Stimulated activated CD4-positive, alpha-beta T cell treated with anti-CD3 and anti-CD28 coated beads, Interleukin-1b, Interleukin-23, amount 100 ng/mL, for 48 hours (primary cell): ENCODE data around the gene MSTN.

ENCODE experiments used
- DNase-seq: peaks from one replicate; pipeline ENCODE4 v3.0.0-alpha.2; 2020

The MSTN gene

GRCh38 chr2:190062601-190063000 lies at the start of gene MSTN:
MSTN (minus strand) TSS chr2:190062729; CDS start chr2:190062596, 133 bp downstream.
- DNase-seq: no peak

DNA sequence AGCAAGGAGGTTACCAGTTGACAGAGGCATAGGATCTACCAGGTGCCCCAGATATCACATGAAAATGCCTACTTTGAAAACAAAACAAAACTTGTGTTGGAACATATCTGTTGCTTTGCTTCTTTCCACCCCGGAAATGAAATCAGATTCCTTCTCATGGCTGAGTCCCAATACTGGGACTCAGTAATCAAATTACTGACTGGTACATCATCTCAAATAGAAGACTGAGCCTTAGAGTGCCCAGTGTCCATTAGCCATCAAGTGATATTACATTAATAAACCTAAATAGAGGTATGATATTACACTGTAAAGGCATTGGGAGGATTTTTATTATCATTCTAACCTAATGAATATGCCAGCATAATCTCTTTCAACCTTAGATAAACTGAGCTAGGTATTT lies 48.6 kb upstream of the MSTN start:
- no peak for DNase-seq

DNA sequence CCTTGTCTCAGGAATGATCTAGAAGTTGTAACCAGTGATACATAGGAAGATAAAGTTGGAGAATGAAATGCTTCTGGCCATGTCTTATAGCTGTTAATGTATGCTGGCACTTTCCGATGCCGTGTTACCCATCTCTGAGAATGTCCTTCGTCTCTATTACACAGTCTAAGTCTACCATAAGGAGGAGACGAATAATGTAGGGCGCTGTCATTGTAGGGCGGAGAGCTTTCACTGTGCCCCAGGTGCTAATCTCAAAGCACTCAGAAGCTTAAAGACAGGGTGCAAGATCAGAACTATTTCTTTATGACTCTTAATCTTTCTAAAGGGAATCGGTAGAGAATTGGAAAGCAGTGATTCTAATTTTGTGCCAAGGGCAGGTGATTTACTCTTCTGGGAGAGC lies 48.2 kb upstream of the MSTN start:
- no peak for DNase-seq

- no peak for DNase-seq
Measured at GRCh38 chr2:190110131-190110530, 47.6 kb upstream of the MSTN start.

DNA sequence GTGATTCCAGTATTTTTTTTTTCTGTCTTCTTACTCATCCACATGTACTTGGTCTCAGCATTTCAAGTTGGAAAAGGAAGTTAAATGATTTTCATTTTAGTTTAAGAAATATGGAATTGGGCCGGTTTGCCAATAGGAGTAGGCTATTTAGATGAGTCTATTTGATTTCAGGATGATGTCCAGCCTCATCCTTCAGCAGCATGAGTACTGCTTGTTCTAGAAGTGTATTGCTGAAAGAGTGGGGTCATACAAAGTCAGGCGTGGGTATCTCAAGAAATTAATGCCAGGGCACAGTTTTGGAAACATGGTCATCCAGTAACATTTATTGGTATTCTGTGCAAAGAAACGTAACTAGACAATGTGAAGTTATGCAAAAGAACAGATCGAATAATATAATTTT lies 44.9 kb upstream of the MSTN start:
- DNase-seq: no peak

GRCh38 chr2:190106783-190107182 lies 44.3 kb upstream of the MSTN start:
- DNase-seq: no peak

DNA sequence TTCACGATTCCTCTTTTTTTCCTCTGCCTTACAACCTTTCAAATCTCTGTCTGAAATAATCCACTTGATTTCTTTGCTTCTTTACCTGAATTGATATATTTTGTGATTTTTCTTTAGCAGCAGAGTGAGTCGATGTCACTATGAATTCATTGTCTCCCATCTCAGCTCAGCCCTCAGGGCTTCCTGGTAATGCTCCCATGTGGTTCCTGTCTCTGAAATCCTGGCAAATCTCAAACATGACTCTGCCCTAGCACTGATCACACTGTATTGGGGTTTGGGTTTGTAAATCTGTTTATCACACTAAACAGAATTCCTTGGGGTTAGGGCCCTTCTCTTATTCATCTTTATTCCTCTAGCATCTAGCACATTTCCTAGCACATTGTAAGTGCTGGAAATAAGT lies 43.0 kb upstream of the MSTN start:
- no peak for DNase-seq

DNA sequence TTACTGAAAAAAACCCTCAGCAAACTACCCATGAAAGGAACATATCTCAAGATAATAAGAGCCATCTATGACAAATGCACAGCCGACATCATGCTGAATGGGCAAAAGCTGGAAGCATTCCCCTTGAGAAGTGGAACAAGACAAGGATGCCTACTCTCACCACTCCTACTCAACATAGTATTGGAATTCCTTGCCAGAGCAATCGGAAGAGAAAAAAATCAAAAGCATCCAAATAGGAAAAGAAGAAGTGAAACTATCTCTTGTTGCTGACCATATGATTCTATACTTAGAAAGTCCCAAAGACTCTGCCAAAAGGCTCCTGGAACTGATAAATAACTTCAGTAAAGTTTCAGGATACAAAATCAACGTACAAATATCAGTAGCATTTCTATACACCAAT lies 40.6 kb upstream of the MSTN start:
- no peak for DNase-seq

GRCh38 chr2:190099890-190100697 lies 37.6 kb upstream of the MSTN start:
- no peak for DNase-seq

- no peak for DNase-seq
Measured at GRCh38 chr2:190098851-190099250, 36.3 kb upstream of the MSTN start.

- DNase-seq: no peak
Measured at GRCh38 chr2:190097115-190097514, 34.6 kb upstream of the MSTN start.

DNA sequence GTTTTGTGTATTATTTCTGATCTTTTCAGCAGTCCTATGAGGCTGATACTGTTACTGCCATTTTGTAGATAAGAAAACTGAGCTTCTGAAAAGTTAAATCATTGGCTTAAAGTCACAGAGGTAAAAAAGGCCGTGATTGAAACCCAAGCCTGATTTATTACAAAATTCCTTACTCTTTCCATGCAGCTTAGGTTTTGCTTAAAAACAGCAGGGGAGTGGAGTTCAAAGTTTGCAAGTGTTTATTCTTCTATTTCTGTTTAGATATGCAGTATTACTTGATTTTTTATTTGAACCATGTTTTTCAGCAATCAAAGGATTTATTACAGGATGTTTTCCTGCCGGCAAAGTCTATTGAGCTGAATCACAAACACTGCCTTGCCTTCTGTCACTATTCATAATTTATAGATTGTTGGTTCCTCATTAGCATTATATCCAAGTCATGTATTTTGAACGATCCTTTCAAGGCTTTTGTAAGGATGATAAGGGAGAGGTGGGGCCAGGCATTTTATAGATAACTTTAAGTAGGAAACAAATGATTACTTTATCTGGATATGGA lies 31.9 kb upstream of the MSTN start:
- no peak for DNase-seq

DNA sequence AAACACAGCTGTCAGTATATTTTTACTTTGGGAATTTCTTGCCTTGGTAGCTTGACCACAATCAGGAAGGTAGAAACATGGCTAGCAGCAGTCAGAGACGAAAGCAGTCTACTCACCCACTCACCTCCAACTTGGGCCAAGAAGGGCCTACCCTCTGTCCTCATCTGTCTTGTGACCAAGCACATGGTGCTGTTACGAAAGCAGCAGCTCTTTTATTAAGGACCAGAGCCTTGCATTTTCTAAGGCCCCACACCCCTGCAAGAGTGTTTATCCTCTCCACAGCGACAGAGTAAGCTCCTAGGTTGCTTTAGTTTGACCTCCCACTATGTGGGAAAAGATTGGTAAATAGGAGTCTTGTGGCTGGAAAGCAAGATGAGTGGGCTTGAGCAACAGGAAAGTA lies 31.3 kb upstream of the MSTN start:
- DNase-seq: no peak

DNA sequence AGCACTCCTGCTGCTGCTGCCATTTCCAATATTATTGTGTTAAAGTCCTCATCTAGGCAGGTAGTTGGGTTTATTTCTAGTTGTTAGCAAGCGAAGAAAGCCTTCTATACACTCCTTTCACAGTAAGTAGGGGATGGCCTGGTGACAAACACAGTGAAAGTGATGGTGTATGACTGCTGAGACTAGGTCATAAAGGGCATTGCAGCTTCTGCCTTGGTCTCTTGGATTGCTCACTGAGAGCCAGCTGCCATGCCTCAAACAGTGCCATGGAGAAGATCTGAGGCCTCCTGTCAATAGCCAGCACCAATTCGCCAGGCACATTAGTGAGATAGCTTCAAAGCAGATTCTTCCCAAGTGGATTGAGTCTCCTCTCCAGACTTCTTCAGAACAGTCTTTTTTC lies 27.6 kb upstream of the MSTN start:
- no peak for DNase-seq

DNA sequence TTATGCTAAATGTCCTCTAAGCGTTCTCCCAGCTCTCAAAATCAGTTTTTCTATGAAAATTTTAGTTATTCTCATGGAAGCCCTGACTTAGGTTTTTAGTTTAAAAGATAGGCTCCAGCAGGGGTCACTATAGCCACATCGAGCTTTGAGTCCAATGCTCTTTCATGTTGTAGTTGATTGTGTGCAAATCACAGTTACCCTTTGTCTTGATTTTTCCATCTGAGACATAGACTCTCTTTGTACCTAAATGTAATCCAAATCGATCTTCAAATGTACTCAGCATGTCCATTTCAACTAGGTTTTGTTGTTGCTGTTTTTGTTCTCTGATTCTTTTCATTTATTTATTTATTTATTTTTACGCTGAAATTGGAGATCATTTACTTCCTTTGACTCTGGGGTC lies 26.4 kb upstream of the MSTN start:
- DNase-seq: peak; percentile 25

DNA sequence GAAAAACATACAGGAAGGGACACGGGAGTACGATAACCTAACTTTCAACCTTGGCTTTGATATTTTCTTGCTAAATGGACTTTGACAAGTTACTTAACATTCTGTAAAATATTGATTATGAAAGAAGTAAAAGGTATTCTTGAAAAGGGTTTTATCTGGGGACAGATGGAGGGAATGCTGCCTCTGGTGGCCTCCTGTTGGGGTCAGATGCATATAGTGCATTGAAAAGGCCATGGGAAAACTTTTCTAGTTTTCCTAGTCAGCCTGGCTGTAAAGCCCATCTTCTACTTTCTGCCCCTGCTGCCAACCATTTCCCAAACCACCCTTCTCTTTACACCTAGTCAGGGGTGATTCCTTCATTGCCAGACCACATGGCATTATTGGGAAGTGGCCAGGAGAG lies 22.2 kb upstream of the MSTN start:
- DNase-seq: no peak

- DNase-seq: no peak
Measured at GRCh38 chr2:190082118-190082517, 19.6 kb upstream of the MSTN start.

GRCh38 chr2:190080527-190081049 lies 18.1 kb upstream of the MSTN start:
- DNase-seq: no peak

DNA sequence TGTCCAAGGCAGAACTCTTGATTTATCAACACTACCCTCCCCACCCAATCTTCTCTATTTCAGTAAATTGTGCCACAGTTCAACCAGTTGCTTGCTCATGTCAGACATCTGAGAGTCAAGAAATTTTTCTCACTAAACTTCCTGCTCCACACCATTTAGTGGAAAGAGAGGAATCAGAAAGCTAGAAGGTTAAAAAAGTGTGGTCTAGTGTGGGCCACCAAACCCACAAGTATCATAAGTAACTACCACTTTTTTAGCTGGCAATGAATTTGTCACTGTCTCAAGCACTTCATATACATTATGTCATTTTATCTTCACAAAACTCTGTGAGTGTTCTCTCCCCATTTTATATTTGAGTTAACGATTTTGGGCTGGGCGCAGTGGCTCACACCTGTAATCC lies 16.6 kb upstream of the MSTN start:
- no peak for DNase-seq

GRCh38 chr2:190075623-190076022 lies 13.1 kb upstream of the MSTN start:
- DNase-seq: no peak

- no peak for DNase-seq
Measured at GRCh38 chr2:190069936-190070696, 7.6 kb upstream of the MSTN start.

DNA sequence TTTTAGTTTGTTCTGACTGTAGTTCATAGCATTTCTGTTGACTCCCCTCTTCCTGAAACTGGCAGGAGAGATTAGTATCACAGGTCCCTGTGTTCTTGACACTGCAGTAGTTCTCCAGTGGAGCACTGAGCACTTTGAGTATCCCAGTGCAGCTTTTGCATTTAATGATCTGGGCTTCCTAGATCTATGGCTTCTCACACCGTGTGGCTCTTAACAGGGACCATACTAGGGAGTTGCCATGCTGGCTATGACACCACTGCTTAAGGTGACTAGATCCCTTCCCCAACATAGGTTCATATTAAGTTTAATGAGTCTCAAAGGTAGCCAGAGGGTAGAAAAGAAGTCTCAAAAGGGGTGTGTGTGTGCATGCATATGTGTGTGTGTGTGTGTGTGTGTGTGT lies 6.2 kb upstream of the MSTN start:
- DNase-seq: no peak

- DNase-seq: no peak
Measured at GRCh38 chr2:190065839-190066238, 3.3 kb upstream of the MSTN start.

DNA sequence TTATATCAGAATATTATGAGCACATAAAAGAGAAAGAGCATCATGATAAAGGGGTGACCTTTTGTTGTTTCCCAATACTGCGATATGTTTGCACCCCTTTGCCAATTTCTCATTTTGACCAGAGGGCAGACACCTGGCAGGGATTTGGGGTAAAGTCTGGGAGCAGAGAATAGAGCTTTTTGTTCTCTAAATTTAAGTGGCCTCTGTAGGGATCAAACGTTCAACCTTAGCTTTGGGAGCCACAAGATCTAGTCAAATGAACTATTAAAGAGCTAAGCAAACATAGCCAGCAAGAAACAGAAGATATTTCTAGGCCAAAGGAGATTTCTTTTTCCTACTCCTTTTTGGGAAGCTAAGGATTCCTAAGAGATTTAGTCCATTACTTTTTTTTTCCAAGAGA lies 1.1 kb upstream of the MSTN start:
- DNase-seq: no peak
